Small intestine (tissue), 16 donors: ENCODE data around the gene HYLS1. TPM values are rescaled to one million over a fixed set of nuclear protein-coding genes. Genes with fewer than 3 reads are reported as not detected.
"Not testable (repeated sequence)": the region's sequence is repeated elsewhere in the genome, so short reads cannot be mapped to it uniquely, and the experiment has no call there.

Experiments used
- DNase-seq, 2 donors: peaks; one replicate each; pipeline versions ENCODE4 v3.0.0 to v3.0.0-alpha.2; 2013
- FAIRE-seq: peaks from 2 replicates; lab custom pipeline; 2012; peaks lifted over from hg19 to GRCh38; lab: Jason Lieb, UNC
- H3K27ac ChIP-seq, 3 donors: one replicate each; pipeline ENCODE4 v1.5.1; 2013; ENCODE audit warnings: low read length in 2 of 3, mild to moderate bottlenecking in 2 of 3, control low read depth in 1 of 3, inconsistent platforms in 1 of 3, low read depth in 1 of 3, moderate library complexity in 1 of 3
- H3K27me3 ChIP-seq, 3 donors: one replicate each; pipeline ENCODE4 v1.6.1; 2013; ENCODE audit warnings: low read length in 3 of 3, inconsistent platforms in 1 of 3; ENCODE audit not compliant: control insufficient read depth in 3 of 3, insufficient read depth in 3 of 3
- H3K36me3 ChIP-seq, 3 donors: one replicate each; pipeline ENCODE4 v1.6.1; 2013; ENCODE audit warnings: low read length in 3 of 3, inconsistent platforms in 1 of 3, low read depth in 1 of 3, mild to moderate bottlenecking in 1 of 3, moderate library complexity in 1 of 3; ENCODE audit not compliant: control insufficient read depth in 3 of 3, insufficient read depth in 2 of 3
- H3K4me1 ChIP-seq, 3 donors: one replicate each; pipeline ENCODE4 v1.6.1; 2013; ENCODE audit warnings: low read length in 2 of 3, inconsistent platforms in 1 of 3, low read depth in 1 of 3, mild to moderate bottlenecking in 1 of 3, moderate library complexity in 1 of 3; ENCODE audit not compliant: control insufficient read depth in 3 of 3, insufficient read depth in 2 of 3
- H3K4me3 ChIP-seq, 3 donors: one replicate each; pipeline ENCODE4 v1.5.1; 2013; ENCODE audit warnings: low read length in 3 of 3, control low read depth in 1 of 3, inconsistent platforms in 1 of 3, low read depth in 1 of 3, mild to moderate bottlenecking in 1 of 3, moderate library complexity in 1 of 3
- H3K9me3 ChIP-seq, 2 donors: one replicate each; pipeline ENCODE4 v1.6.1; 2013; ENCODE audit warnings: low read depth in 1 of 2, low read length in 1 of 2; ENCODE audit not compliant: control insufficient read depth in 2 of 2, insufficient read depth in 1 of 2
- WGBS, 3 donors: extraction: QIAGEN DNeasy Blood & Tissue Kit; methylation state at CpG; one replicate each; pipeline ENCODE4 v1.1.7; 2013; 5-methylcytosine and 5-hydroxymethylcytosine counted together
- long read RNA-seq, 10 donors: transcript quantifications; one replicate each; lab custom pipeline, GENCODE V29; 2026
- polyA plus RNA-seq, 4 donors: library from polyadenylated mRNA; stranded (reverse) in 3 of 4; unstranded in 1 of 4; fragments of 200-250 nt in 3 of 4; fragments of 120-200 nt in 1 of 4; gene quantifications; one replicate each; pipeline versions ENCODE4 v1.2.1 to v1.2.3, GENCODE V29; 2013
- donor health status: healthy with polysubstance abuse.
- donor health status: control.
- donor health status: control.
- donor health status: Bipolar disorder and iron deficiency.
- donor health status: healthy.

Gene HYLS1
- polyA plus RNA-seq = 1 to 10 TPM; 4.3 to 7.4 (median 5.5) TPM
- long read RNA-seq, donor 1, transcript HYLS1-202 (3 exons, 2,061 nt) = major isoform, 7 of 26 reads
- long read RNA-seq, donor 1, partial matches to known transcripts = 19 of 26 reads
- long read RNA-seq, donor 1, other reads (novel, unspliced or antisense) = 0 of 26 reads
- long read RNA-seq, donor 2, partial matches to known transcripts = 0 of 2 reads
- long read RNA-seq, donor 2, other reads (novel, unspliced or antisense) = 0 of 2 reads
- long read RNA-seq, donor 3, partial matches to known transcripts = 0 of 2 reads
- long read RNA-seq, donor 3, other reads (novel, unspliced or antisense) = 0 of 2 reads
- long read RNA-seq, donor 4 = 0 reads
- long read RNA-seq, donor 5 = 0 reads
- long read RNA-seq, donor 6, partial matches to known transcripts = 0 of 1 reads
- long read RNA-seq, donor 6, other reads (novel, unspliced or antisense) = 0 of 1 reads
- long read RNA-seq, donor 7 = 0 reads
- long read RNA-seq, donor 8 = 0 reads
- long read RNA-seq, donor 9 = 0 reads
- long read RNA-seq, donor 10, partial matches to known transcripts = 5 of 8 reads
- long read RNA-seq, donor 10, other reads (novel, unspliced or antisense) = 0 of 8 reads

DNA sequence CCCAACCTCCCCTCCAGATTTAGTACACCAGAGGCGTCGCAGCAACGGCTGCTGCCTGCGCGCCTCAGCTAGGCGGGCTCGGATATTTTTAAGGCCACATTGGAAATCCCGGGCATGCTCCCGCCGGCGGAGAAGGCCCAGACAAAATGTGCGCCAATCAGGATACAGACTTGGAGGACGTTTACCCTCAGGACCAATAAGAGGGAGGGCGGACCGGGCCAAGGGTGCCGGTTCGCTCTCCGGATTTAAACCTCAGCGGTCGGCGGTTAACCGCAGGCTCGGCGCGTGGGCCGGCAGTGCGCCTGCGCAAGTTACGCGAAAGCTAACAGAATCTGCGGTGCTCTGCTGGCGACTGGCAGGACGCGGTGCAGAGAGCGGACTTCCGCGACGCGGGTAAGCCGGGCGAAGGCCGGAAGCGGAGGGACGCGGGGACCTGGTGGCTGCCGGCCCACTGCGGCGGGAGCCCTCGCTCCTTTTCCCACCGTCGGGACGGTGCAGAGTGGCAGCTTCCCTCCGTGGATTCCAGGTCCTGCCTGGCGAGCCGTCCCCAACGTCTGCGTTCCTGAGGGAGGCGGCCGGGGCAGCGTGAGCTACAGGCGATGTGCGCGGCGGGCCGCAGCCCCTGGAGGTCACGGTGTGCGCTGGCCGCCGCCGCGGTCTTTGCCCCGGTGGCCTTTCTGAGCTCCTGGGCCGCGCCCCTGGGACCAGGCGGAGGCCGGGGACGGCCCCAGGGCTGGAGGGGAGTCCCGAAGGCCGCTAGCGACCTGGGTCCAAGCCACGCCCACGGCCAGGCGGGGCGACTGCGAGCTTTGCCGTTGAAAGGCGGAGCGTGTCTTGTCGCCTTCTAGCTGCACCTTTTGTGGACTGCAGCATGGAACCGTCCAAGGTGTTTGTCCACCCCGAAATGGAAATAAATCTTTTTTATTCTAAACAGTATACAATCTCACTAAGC is at the start of gene HYLS1:
Gene HYLS1, plus strand, starts transcription at position 296 of the 952 bp plus-strand sequence. CDS start 11,701 bp downstream, outside the sequence.
- FAIRE-seq (no peak), DNase-seq (peak; percentile 92 to 95)
- WGBS, 3 donors = 1% methylated on average over 76 to 91 of the region's 91 CpGs
- H3K27me3 ChIP-seq = no peaks in the 10 kb centered on the region
- peak within 1 kb of the TSS; percentile 75 to 97 (median 75) for H3K4me3 ChIP-seq
- peaks cover 0 to 1% (median 0%) of the 10 kb centered on the region in 3 donors for H3K36me3 ChIP-seq
- H3K27ac ChIP-seq = peak within 1 kb of the TSS; percentile 88 to 97 (median 97)
- no peaks in the 10 kb centered on the region for H3K9me3 ChIP-seq
- peaks cover 0 to under 1% (median 0%) of the 10 kb centered on the region in 3 donors for H3K4me1 ChIP-seq

DNA sequence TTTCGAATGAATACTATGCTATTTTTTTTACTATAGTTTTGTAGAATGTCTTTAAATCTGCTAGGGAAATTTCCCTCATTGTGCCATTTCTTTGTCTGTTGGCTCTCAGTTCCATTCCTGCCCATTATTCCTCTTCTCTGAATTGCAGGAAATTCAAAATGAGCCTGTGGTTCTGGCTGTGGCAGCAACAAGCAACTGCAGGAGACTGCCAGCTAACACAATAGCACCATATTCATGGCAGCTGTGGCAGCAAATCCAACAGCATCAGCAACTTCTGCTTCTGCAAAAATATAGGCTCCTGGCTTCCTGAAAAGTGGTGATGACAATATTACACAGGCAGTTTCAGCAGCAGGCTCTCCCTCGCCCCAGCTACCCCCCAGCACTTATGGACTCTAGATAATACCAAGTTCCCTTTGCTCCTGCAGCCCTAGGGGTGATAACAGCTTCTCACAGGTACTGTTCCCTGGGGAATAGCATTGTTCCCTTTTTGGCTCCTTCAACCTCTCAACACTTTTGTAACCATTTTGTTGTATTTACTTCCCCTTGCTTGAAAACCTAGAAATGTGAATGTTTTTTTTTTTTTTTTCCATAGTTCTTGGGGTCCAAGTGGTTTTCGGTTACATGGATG is 45.0 kb upstream of the HYLS1 start:
- H3K4me1 ChIP-seq = no peaks in the 10 kb centered on the region
- DNase-seq (no peak), FAIRE-seq (no peak)
- H3K4me3 ChIP-seq = no peak overlapping the region
- peaks cover 0 to 21% of the 10 kb centered on the region in 2 donors for H3K9me3 ChIP-seq
- H3K27me3 ChIP-seq = no peaks in the 10 kb centered on the region
- no peaks in the 10 kb centered on the region for H3K36me3 ChIP-seq
- 69 to 76% (median 74%) methylated on average over 3 of the region's 3 CpGs for WGBS, 3 donors
- H3K27ac ChIP-seq = no peak overlapping the region

GRCh38 chr11:125846188-125846587 is 41.3 kb upstream of the HYLS1 start:
- DNase-seq = no peak
- H3K27ac ChIP-seq = no peak overlapping the region
- H3K9me3 ChIP-seq = peaks cover 0 to 21% of the 10 kb centered on the region in 2 donors
- no peaks in the 10 kb centered on the region for H3K27me3 ChIP-seq
- no peak for FAIRE-seq
- no peaks in the 10 kb centered on the region for H3K4me1 ChIP-seq
- H3K4me3 ChIP-seq = no peak overlapping the region
- no peaks in the 10 kb centered on the region for H3K36me3 ChIP-seq

- H3K9me3 ChIP-seq, DNase-seq, H3K27ac ChIP-seq, H3K36me3 ChIP-seq, H3K4me1 ChIP-seq, H3K4me3 ChIP-seq, H3K27me3 ChIP-seq, FAIRE-seq: not testable (repeated sequence)
- WGBS, 3 donors = 76 to 80% (median 80%) methylated on average over 9 of the region's 9 CpGs
These were observed 29.8 kb upstream of the HYLS1 start for GRCh38 chr11:125857670-125858069.

DNA sequence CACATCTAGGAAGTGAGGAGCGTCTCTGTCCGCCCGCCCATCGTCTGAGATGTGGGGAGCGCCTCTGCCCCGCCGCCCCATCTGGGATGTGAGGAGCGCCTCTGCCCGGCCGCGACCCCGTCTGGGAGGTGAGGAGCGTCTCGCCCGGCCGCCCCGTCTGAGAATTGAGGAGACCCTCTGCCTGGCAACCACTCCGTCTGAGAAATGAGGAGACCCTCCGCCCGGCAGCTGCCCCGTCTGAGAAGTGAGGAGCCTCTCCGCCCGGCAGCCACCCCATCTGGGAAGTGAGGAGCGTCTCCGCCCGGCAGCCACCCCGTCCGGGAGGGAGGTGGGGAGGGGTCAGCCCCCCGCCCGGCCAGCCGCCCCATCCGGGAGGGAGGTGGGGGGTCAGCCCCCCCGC is 24.7 kb upstream of the HYLS1 start:
- 93 to 96% (median 96%) methylated on average over 7 to 33 of the region's 33 CpGs for WGBS, 3 donors
- H3K9me3 ChIP-seq, H3K36me3 ChIP-seq: not testable (repeated sequence)

DNA sequence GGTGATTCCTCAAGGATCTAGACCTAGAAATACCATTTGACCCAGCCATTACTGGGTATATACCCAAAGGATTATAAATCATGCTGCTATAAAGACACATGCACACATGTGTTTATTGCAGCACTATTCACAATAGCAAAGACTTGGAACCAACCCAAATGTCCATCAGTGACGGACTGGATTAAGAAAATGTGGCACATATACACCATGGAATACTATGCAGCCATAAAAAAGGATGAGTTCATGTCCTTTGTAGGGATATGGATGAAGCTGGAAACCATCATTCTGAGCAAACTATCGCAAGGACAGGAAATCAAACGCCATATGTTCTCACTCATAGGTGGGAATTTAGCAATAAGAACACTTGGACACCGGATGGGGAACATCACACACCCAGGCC is 22.1 kb upstream of the HYLS1 start:
- H3K27me3 ChIP-seq, H3K27ac ChIP-seq, DNase-seq, H3K36me3 ChIP-seq, H3K4me1 ChIP-seq, FAIRE-seq, H3K4me3 ChIP-seq, H3K9me3 ChIP-seq: not testable (repeated sequence)
- 87 to 93% (median 93%) methylated on average over 4 of the region's 4 CpGs for WGBS, 3 donors

More for the DNA sequence above, 24.7 kb upstream of the HYLS1 start:
- not testable (repeated sequence) for DNase-seq, H3K4me1 ChIP-seq, H3K27ac ChIP-seq, H3K4me3 ChIP-seq, H3K27me3 ChIP-seq, FAIRE-seq

- H3K36me3 ChIP-seq = no peaks in the 10 kb centered on the region
- DNase-seq = no peak
- peaks cover 0 to 8% of the 10 kb centered on the region in 2 donors for H3K9me3 ChIP-seq
- no peaks in the 10 kb centered on the region for H3K4me1 ChIP-seq
- no peak overlapping the region for H3K4me3 ChIP-seq
- 62 to 71% (median 69%) methylated on average over 2 of the region's 2 CpGs for WGBS, 3 donors
- no peak for FAIRE-seq
- no peaks in the 10 kb centered on the region for H3K27me3 ChIP-seq
- H3K27ac ChIP-seq = no peak overlapping the region
These were observed 17.9 kb upstream of the HYLS1 start for GRCh38 chr11:125869521-125869920.
